Prostate gland (tissue), 2 donors: ENCODE measurements around the gene GABRB2.

Source experiments
- POLR2A ChIP-seq: fragments of 450-650 bp; IDR thresholded peaks from one replicate; pipeline ENCODE4 v1.6.1; 2016; ENCODE audit warnings: antibody characterized with exemption, mild to moderate bottlenecking
- POLR2AphosphoS5 ChIP-seq: sonication (generic); formaldehyde crosslinking; IDR thresholded peaks from one replicate; pipeline ENCODE4 v1.6.1; 2017; ENCODE audit warnings: antibody characterized with exemption
- TF ChIP-seq, protein P1 (sequence below), 4 experiments: fragments of 200-600 bp in 2 of 4; fragments of 450-650 bp in 2 of 4; sonication (generic) in 2 of 4; IDR thresholded peaks; 1 replicate in 3 of 4; 2 replicates in 1 of 4; pipeline ENCODE4 v1.5.1; 2016 to 2019; ENCODE audit warnings: antibody characterized with exemption in 4 of 4, mild to moderate bottlenecking in 2 of 4, moderate library complexity in 2 of 4

DNA sequence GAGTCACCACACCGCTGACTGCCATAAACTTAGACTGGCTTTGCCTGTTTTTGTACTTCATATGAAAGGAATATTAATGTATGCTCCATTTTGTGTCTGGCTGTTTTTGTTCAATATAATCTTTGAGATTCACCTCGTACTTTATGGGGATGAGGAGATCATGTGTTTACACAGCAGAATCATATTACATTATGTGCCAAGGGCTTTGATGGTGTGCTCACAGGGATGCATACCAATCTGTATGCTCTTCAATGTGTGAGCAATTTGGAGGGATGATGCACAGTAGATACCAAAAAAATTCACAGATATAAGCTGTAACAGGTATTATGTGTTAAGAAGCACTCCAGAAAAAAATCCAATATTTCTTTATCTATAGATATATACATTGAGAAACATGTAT, 113.7 kb downstream of the GABRB2 start:
- TF ChIP-seq, protein P1, sequence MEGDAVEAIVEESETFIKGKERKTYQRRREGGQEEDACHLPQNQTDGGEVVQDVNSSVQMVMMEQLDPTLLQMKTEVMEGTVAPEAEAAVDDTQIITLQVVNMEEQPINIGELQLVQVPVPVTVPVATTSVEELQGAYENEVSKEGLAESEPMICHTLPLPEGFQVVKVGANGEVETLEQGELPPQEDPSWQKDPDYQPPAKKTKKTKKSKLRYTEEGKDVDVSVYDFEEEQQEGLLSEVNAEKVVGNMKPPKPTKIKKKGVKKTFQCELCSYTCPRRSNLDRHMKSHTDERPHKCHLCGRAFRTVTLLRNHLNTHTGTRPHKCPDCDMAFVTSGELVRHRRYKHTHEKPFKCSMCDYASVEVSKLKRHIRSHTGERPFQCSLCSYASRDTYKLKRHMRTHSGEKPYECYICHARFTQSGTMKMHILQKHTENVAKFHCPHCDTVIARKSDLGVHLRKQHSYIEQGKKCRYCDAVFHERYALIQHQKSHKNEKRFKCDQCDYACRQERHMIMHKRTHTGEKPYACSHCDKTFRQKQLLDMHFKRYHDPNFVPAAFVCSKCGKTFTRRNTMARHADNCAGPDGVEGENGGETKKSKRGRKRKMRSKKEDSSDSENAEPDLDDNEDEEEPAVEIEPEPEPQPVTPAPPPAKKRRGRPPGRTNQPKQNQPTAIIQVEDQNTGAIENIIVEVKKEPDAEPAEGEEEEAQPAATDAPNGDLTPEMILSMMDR (IDR thresholded peaks at IDR 0.05), result no peak
- TF ChIP-seq POLR2A (no peak), POLR2AphosphoS5 (no peak)
